ENCODE measurements around the gene CRYL1. TPM values are rescaled to one million over a fixed set of nuclear protein-coding genes. Genes with fewer than 3 reads are reported as not detected.

Gene CRYL1
- total and polyA plus RNA-seq, 2 of the 8 experiments (the other 6 are each of a cell fraction or from before 2014, with no cell fraction given), result 1.9 to 6.4 TPM

DNA sequence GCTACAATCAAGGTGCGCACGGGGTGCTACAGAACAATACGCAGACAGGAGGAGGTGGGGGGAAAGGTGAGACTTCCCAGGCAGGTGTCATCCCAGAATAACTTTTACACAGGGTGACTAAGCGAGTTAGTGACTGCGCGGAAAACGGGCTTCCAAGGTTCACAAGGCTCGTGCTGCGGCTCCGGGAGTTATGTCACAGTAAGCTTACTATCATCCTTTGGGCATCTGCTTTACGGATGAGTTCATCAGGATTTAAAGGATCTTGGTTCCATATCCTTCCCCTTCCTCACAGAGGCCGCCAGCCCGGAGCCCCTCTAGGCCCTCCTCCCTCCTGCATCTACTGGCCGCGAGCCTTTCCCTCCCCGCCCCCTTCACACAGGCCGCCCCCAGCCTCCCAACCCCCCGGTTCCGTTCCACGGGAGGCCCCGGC lies 40.8 kb upstream of the CRYL1 start:
- H4K91ac ChIP-seq (replicated peaks; ENCODE audit: insufficient read length, low read length), result no peak overlapping the region
- H3K9me3 ChIP-seq (ENCODE audit: insufficient read depth in 2 of 2, low read depth in 1 of 2, low read length in 1 of 2), result no peaks in the 10 kb centered on the region
- H3K18ac ChIP-seq (ENCODE audit: extremely low read depth, low read length), result peak overlapping the region; percentile 48
- ChIA-PET CTCF (ENCODE audit: partially characterized antibody) (no interaction called here), POLR2A (ENCODE audit: partially characterized antibody) (no interaction called here)
- no peak overlapping the region for H2BK120ac ChIP-seq (replicated peaks; ENCODE audit: low read depth, low read length)
- peaks cover 6% of the 10 kb centered on the region for H3K23me2 ChIP-seq (ENCODE audit: low read depth, low read length)
- H3K27me3 ChIP-seq (replicated peaks in 1 of 4; ENCODE audit: control insufficient read depth in 3 of 4, extremely low read depth in 1 of 4, insufficient read depth in 3 of 4, low read length in 3 of 4), result no peaks in the 10 kb centered on the region; a peak in 1 of 7 replicates
- 3% methylated on average over 11 of the region's 21 CpGs; no CpG with 5 or more reads in 1 of the 2 experiments for WGBS, 2 experiments (ENCODE audit: extremely low coverage in 1 of 2, insufficient coverage in 1 of 2, insufficient read length in 1 of 2, insufficient replicate concordance in 2 of 2, low coverage in 1 of 2, low lambda C conversion rate in 2 of 2, missing lambda C conversion rate in 1 of 2)
- H3K27ac ChIP-seq (ENCODE audit: low read depth, low read length), result no peak overlapping the region; the same call in 1 of the 2 replicates
- no peak overlapping the region for H2AK5ac ChIP-seq (ENCODE audit: low read depth, low read length)
- TF ChIP-seq CTBP2 (IDR thresholded peaks at IDR 0.05; ENCODE audit: borderline replicate concordance, insufficient read depth, insufficient read length, low read length) (no peak), HDAC6 (IDR thresholded peaks at IDR 0.05; ENCODE audit: low read depth, low read length) (no peak), SP4 (IDR thresholded peaks at IDR 0.05; ENCODE audit: low read length) (no peak), PHF8 (conservative IDR thresholded peaks at IDR 0.05; ENCODE audit: low read depth, low read length) (no peak), FOSL1 (IDR thresholded peaks at IDR 0.05; ENCODE audit: insufficient read depth, low read depth, low read length) (no peak), EGR1 (IDR thresholded peaks at IDR 0.05; ENCODE audit: borderline replicate concordance, low read depth, low read length) (no peak), RFX5 (IDR thresholded peaks at IDR 0.05; ENCODE audit: borderline replicate concordance, low read depth, low read length) (no peak), RAD21 (IDR thresholded peaks at IDR 0.05 in 1 of 2, conservative IDR thresholded peaks at IDR 0.05 in 1 of 2; ENCODE audit: low read depth in 2 of 2, low read length in 2 of 2) (no peak), SRF (IDR thresholded peaks at IDR 0.05; ENCODE audit: low read depth, low read length) (no peak)
- TF ChIP-seq, protein P1, sequence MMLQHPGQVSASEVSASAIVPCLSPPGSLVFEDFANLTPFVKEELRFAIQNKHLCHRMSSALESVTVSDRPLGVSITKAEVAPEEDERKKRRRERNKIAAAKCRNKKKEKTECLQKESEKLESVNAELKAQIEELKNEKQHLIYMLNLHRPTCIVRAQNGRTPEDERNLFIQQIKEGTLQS (IDR thresholded peaks at IDR 0.05; ENCODE audit: insufficient read depth, low read depth, low read length), result no peak
- no peaks in the 10 kb centered on the region for H3K79me1 ChIP-seq (ENCODE audit: low read depth, low read length)
- peak overlapping the region; percentile 61 to 96 (median 72) for H3K4me3 ChIP-seq (ENCODE audit: extremely low read depth in 1 of 4, insufficient read depth in 2 of 4, low read depth in 3 of 4, low read length in 4 of 4)
- no peak overlapping the region for H2BK12ac ChIP-seq (ENCODE audit: low read depth, low read length)
- H3K4me2 ChIP-seq (ENCODE audit: insufficient read depth in 1 of 2, low read depth in 2 of 2, low read length in 2 of 2), result peak overlapping the region; percentile 94 to 97
- no peak overlapping the region for H4K5ac ChIP-seq (ENCODE audit: insufficient read length, low read depth, low read length)
- FAIRE-seq (no peak), DNase-seq (ENCODE audit: low read depth in 1 of 2, low spot score in 2 of 2) (peak in 1 of 2 experiments; percentile 17)
- H4K8ac ChIP-seq (ENCODE audit: extremely low read depth, insufficient read depth, low read length), result no peak overlapping the region; the same call in 1 of the 2 replicates
- H2BK20ac ChIP-seq (ENCODE audit: low read length), result no peak overlapping the region
- peak overlapping the region; percentile 78; the same call in 1 of the 2 replicates for H2BK5ac ChIP-seq (ENCODE audit: low read depth, low read length)
- H3K4me1 ChIP-seq (replicated peaks in 1 of 4; ENCODE audit: control insufficient read depth in 3 of 4, insufficient read depth in 4 of 4, low read length in 3 of 4), result no peaks in the 10 kb centered on the region; a peak in 1 of 7 replicates
- H3K4ac ChIP-seq (replicated peaks; ENCODE audit: insufficient read length, low read depth, low read length), result no peak overlapping the region
- no peak overlapping the region for H2BK15ac ChIP-seq (ENCODE audit: low read length)
- H3K56ac ChIP-seq (replicated peaks; ENCODE audit: insufficient read length, low read depth, low read length), result peak overlapping the region; percentile 83
- H3K36me3 ChIP-seq (ENCODE audit: control insufficient read depth in 2 of 4, insufficient read depth in 4 of 4, low read length in 3 of 4), result no peaks in the 10 kb centered on the region
- peak overlapping the region in 1 of 4 experiments; percentile 82; a peak in 4 of 7 replicates for H3K9ac ChIP-seq (replicated peaks in 1 of 4; ENCODE audit: extremely low read depth in 1 of 4, low read depth in 3 of 4, low read length in 3 of 4)
- no peaks in the 10 kb centered on the region for H4K20me1 ChIP-seq (replicated peaks in 1 of 2; ENCODE audit: control insufficient read depth in 1 of 2, insufficient read depth in 2 of 2, low read length in 2 of 2)
- H2AFZ ChIP-seq (ENCODE audit: low read length), result 0 out of 2 replicates have a peak overlapping the region, but pooled peaks have one; percentile 78
- no peak overlapping the region for H3K23ac ChIP-seq (ENCODE audit: insufficient read length)
- H3K14ac ChIP-seq (ENCODE audit: insufficient read length), result no peak overlapping the region
- H3K79me2 ChIP-seq (ENCODE audit: control insufficient read depth in 1 of 2, insufficient read depth in 2 of 2, low read length in 2 of 2), result no peaks in the 10 kb centered on the region
